ENCODE results near the gene RHOBTB1. TPM values are rescaled to one million over a fixed set of nuclear protein-coding genes. Genes with fewer than 3 reads are reported as not detected.

RHOBTB1 gene, protein sequence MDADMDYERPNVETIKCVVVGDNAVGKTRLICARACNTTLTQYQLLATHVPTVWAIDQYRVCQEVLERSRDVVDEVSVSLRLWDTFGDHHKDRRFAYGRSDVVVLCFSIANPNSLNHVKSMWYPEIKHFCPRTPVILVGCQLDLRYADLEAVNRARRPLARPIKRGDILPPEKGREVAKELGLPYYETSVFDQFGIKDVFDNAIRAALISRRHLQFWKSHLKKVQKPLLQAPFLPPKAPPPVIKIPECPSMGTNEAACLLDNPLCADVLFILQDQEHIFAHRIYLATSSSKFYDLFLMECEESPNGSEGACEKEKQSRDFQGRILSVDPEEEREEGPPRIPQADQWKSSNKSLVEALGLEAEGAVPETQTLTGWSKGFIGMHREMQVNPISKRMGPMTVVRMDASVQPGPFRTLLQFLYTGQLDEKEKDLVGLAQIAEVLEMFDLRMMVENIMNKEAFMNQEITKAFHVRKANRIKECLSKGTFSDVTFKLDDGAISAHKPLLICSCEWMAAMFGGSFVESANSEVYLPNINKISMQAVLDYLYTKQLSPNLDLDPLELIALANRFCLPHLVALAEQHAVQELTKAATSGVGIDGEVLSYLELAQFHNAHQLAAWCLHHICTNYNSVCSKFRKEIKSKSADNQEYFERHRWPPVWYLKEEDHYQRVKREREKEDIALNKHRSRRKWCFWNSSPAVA
- 9.4 and 13.8 TPM in 2 replicates for total RNA-seq

DNA sequence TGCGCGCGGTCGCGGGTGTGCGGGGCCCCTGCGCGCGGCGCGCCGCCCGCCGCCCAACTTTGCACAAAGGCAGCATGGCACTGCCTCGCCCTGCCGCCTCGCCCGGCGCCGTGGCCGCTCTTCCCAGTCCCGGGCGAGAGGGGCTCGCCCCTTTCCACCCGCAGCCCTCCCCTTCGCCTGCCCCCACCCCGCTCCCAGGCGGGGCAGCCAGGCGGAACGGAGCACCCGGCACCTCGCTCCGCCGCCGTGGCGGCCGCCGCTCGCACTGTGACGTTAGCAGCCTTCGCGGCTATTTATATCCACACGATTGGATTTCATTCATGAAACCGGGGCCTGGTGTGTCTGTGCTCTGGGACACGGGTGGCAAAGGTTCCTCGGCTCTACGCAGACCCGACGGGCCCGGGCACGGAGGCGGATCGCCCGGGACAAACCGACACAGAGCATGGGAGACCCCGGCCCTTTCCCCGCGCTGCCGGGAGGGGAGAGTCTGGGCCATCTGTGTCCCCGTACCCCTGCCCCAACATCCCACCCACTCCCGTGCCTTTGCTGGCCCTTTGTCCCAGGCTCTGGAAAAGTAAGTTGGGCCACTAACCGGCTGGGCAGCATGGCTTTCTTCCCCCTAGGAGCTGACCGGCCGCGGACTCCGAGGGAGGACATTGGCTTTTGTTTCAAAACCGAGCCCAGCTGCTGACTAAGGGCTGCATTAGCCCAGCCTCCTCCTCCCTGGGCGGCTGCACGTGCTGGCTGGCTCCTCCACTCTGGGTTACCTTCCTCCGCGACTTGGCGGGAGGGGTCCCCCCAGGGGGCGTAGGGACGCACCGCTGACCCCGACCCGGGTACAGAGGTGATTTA is at the start of gene RHOBTB1:
Gene RHOBTB1 (minus strand): TSS at position 128 of the 852 bp plus-strand sequence. CDS start 32,643 bp downstream, outside the sequence.

Other genes with a start within 250 kb of the RHOBTB1 start
- 24.5 and 43.1 TPM in 2 replicates for gene CDK1, start 165.7 kb downstream of the RHOBTB1 start, total RNA-seq